ENCODE data around the gene RBM33.

RBM33 gene

GRCh38 chr7:155728116-155728515, 83.7 kb downstream of the RBM33 start:
- no peak overlapping the region for H3K27ac ChIP-seq (ENCODE audit: low read depth in 2 of 2, low read length in 2 of 2)
- no peak overlapping the region for H3K4me3 ChIP-seq (ENCODE audit: low read length in 2 of 2)
- H3K36me3 ChIP-seq (ENCODE audit: control insufficient read depth in 2 of 2, insufficient read depth in 2 of 2, low read length in 2 of 2): peaks cover 14 to 26% of the 10 kb centered on the region in 2 donors
- H3K9me3 ChIP-seq (ENCODE audit: control insufficient read depth in 2 of 2, low read length in 2 of 2): no peaks in the 10 kb centered on the region
- H3K27me3 ChIP-seq (ENCODE audit: control insufficient read depth in 2 of 2, insufficient read depth in 2 of 2, low read length in 2 of 2): no peaks in the 10 kb centered on the region
- H3K9ac ChIP-seq (ENCODE audit: low read depth in 1 of 2, low read length in 2 of 2): no peak overlapping the region
- peaks cover 0 to 10% of the 10 kb centered on the region in 2 donors for H3K4me1 ChIP-seq (ENCODE audit: control insufficient read depth in 2 of 2, insufficient read depth in 2 of 2, low read length in 2 of 2)

- no peak overlapping the region for H3K27ac ChIP-seq (ENCODE audit: low read depth in 2 of 2, low read length in 2 of 2)
Measured at GRCh38 chr7:155729847-155730246, 85.4 kb downstream of the RBM33 start.

GRCh38 chr7:155731380-155731779, 86.9 kb downstream of the RBM33 start:
- Histone ChIP-seq H3K9me3 (ENCODE audit: control insufficient read depth in 2 of 2, low read length in 2 of 2) (no peaks in the 10 kb centered on the region), H3K27ac (ENCODE audit: low read depth in 2 of 2, low read length in 2 of 2) (no peak overlapping the region), H3K4me1 (ENCODE audit: control insufficient read depth in 2 of 2, insufficient read depth in 2 of 2, low read length in 2 of 2) (peaks cover 4 to 10% of the 10 kb centered on the region in 2 donors), H3K4me3 (ENCODE audit: low read length in 2 of 2) (no peak overlapping the region), H3K27me3 (ENCODE audit: control insufficient read depth in 2 of 2, insufficient read depth in 2 of 2, low read length in 2 of 2) (no peaks in the 10 kb centered on the region), H3K9ac (ENCODE audit: low read depth in 1 of 2, low read length in 2 of 2) (no peak overlapping the region), H3K36me3 (ENCODE audit: control insufficient read depth in 2 of 2, insufficient read depth in 2 of 2, low read length in 2 of 2) (peaks cover 7 to 26% of the 10 kb centered on the region in 2 donors)

More at GRCh38 chr7:155729847-155730246, 85.4 kb downstream of the RBM33 start:
- Histone ChIP-seq H3K4me1 (ENCODE audit: control insufficient read depth in 2 of 2, insufficient read depth in 2 of 2, low read length in 2 of 2) (peaks cover 0 to 10% of the 10 kb centered on the region in 2 donors), H3K9ac (ENCODE audit: low read depth in 1 of 2, low read length in 2 of 2) (no peak overlapping the region), H3K36me3 (ENCODE audit: control insufficient read depth in 2 of 2, insufficient read depth in 2 of 2, low read length in 2 of 2) (peaks cover 7 to 26% of the 10 kb centered on the region in 2 donors), H3K27me3 (ENCODE audit: control insufficient read depth in 2 of 2, insufficient read depth in 2 of 2, low read length in 2 of 2) (no peaks in the 10 kb centered on the region), H3K9me3 (ENCODE audit: control insufficient read depth in 2 of 2, low read length in 2 of 2) (no peaks in the 10 kb centered on the region), H3K4me3 (ENCODE audit: low read length in 2 of 2) (no peak overlapping the region)

GRCh38 chr7:155731871-155732270, 87.4 kb downstream of the RBM33 start:
- Histone ChIP-seq H3K27me3 (ENCODE audit: control insufficient read depth in 2 of 2, insufficient read depth in 2 of 2, low read length in 2 of 2) (no peaks in the 10 kb centered on the region), H3K27ac (ENCODE audit: low read depth in 2 of 2, low read length in 2 of 2) (no peak overlapping the region), H3K9me3 (ENCODE audit: control insufficient read depth in 2 of 2, low read length in 2 of 2) (no peaks in the 10 kb centered on the region), H3K9ac (ENCODE audit: low read depth in 1 of 2, low read length in 2 of 2) (no peak overlapping the region), H3K4me3 (ENCODE audit: low read length in 2 of 2) (no peak overlapping the region), H3K4me1 (ENCODE audit: control insufficient read depth in 2 of 2, insufficient read depth in 2 of 2, low read length in 2 of 2) (peaks cover 4 to 10% of the 10 kb centered on the region in 2 donors), H3K36me3 (ENCODE audit: control insufficient read depth in 2 of 2, insufficient read depth in 2 of 2, low read length in 2 of 2) (peaks cover 7 to 26% of the 10 kb centered on the region in 2 donors)

GRCh38 chr7:155732286-155732685, 87.8 kb downstream of the RBM33 start:
- Histone ChIP-seq H3K9me3 (ENCODE audit: control insufficient read depth in 2 of 2, low read length in 2 of 2) (no peaks in the 10 kb centered on the region), H3K4me3 (ENCODE audit: low read length in 2 of 2) (no peak overlapping the region), H3K4me1 (ENCODE audit: control insufficient read depth in 2 of 2, insufficient read depth in 2 of 2, low read length in 2 of 2) (peaks cover 4 to 10% of the 10 kb centered on the region in 2 donors), H3K36me3 (ENCODE audit: control insufficient read depth in 2 of 2, insufficient read depth in 2 of 2, low read length in 2 of 2) (peaks cover 11 to 26% of the 10 kb centered on the region in 2 donors), H3K27ac (ENCODE audit: low read depth in 2 of 2, low read length in 2 of 2) (no peak overlapping the region), H3K27me3 (ENCODE audit: control insufficient read depth in 2 of 2, insufficient read depth in 2 of 2, low read length in 2 of 2) (no peaks in the 10 kb centered on the region), H3K9ac (ENCODE audit: low read depth in 1 of 2, low read length in 2 of 2) (no peak overlapping the region)

- Histone ChIP-seq H3K4me3 (ENCODE audit: low read length in 2 of 2) (no peak overlapping the region), H3K27ac (ENCODE audit: low read depth in 2 of 2, low read length in 2 of 2) (no peak overlapping the region), H3K36me3 (ENCODE audit: control insufficient read depth in 2 of 2, insufficient read depth in 2 of 2, low read length in 2 of 2) (peaks cover 11 to 25% of the 10 kb centered on the region in 2 donors), H3K9me3 (ENCODE audit: control insufficient read depth in 2 of 2, low read length in 2 of 2) (no peaks in the 10 kb centered on the region), H3K9ac (ENCODE audit: low read depth in 1 of 2, low read length in 2 of 2) (no peak overlapping the region), H3K4me1 (ENCODE audit: control insufficient read depth in 2 of 2, insufficient read depth in 2 of 2, low read length in 2 of 2) (peaks cover 4 to 10% of the 10 kb centered on the region in 2 donors), H3K27me3 (ENCODE audit: control insufficient read depth in 2 of 2, insufficient read depth in 2 of 2, low read length in 2 of 2) (no peaks in the 10 kb centered on the region)
Measured at GRCh38 chr7:155733582-155734444, 89.4 kb downstream of the RBM33 start.

- no peak overlapping the region for H3K9ac ChIP-seq (ENCODE audit: low read depth in 1 of 2, low read length in 2 of 2)
- peaks cover 4 to 5% of the 10 kb centered on the region in 2 donors for H3K4me1 ChIP-seq (ENCODE audit: control insufficient read depth in 2 of 2, insufficient read depth in 2 of 2, low read length in 2 of 2)
- peaks cover 14 to 25% of the 10 kb centered on the region in 2 donors for H3K36me3 ChIP-seq (ENCODE audit: control insufficient read depth in 2 of 2, insufficient read depth in 2 of 2, low read length in 2 of 2)
- no peaks in the 10 kb centered on the region for H3K9me3 ChIP-seq (ENCODE audit: control insufficient read depth in 2 of 2, low read length in 2 of 2)
- no peak overlapping the region for H3K4me3 ChIP-seq (ENCODE audit: low read length in 2 of 2)
- H3K27ac ChIP-seq (ENCODE audit: low read depth in 2 of 2, low read length in 2 of 2): no peak overlapping the region
- no peaks in the 10 kb centered on the region for H3K27me3 ChIP-seq (ENCODE audit: control insufficient read depth in 2 of 2, insufficient read depth in 2 of 2, low read length in 2 of 2)
Measured at GRCh38 chr7:155734445-155734809, 90.0 kb downstream of the RBM33 start.

- Histone ChIP-seq H3K27ac (ENCODE audit: low read depth in 2 of 2, low read length in 2 of 2) (no peak overlapping the region), H3K27me3 (ENCODE audit: control insufficient read depth in 2 of 2, insufficient read depth in 2 of 2, low read length in 2 of 2) (no peaks in the 10 kb centered on the region), H3K36me3 (ENCODE audit: control insufficient read depth in 2 of 2, insufficient read depth in 2 of 2, low read length in 2 of 2) (peaks cover 20 to 34% of the 10 kb centered on the region in 2 donors), H3K4me3 (ENCODE audit: low read length in 2 of 2) (no peak overlapping the region), H3K4me1 (ENCODE audit: control insufficient read depth in 2 of 2, insufficient read depth in 2 of 2, low read length in 2 of 2) (peaks cover 0 to 4% of the 10 kb centered on the region in 2 donors), H3K9me3 (ENCODE audit: control insufficient read depth in 2 of 2, low read length in 2 of 2) (no peaks in the 10 kb centered on the region), H3K9ac (ENCODE audit: low read depth in 1 of 2, low read length in 2 of 2) (no peak overlapping the region)
Measured at GRCh38 chr7:155735442-155736115, 91.1 kb downstream of the RBM33 start.

GRCh38 chr7:155737590-155737989, 93.1 kb downstream of the RBM33 start:
- Histone ChIP-seq H3K36me3 (ENCODE audit: control insufficient read depth in 2 of 2, insufficient read depth in 2 of 2, low read length in 2 of 2) (peaks cover 36 to 44% of the 10 kb centered on the region in 2 donors), H3K9me3 (ENCODE audit: control insufficient read depth in 2 of 2, low read length in 2 of 2) (no peaks in the 10 kb centered on the region), H3K4me1 (ENCODE audit: control insufficient read depth in 2 of 2, insufficient read depth in 2 of 2, low read length in 2 of 2) (peaks cover 0 to 4% of the 10 kb centered on the region in 2 donors), H3K27ac (ENCODE audit: low read depth in 2 of 2, low read length in 2 of 2) (no peak overlapping the region), H3K4me3 (ENCODE audit: low read length in 2 of 2) (no peak overlapping the region), H3K27me3 (ENCODE audit: control insufficient read depth in 2 of 2, insufficient read depth in 2 of 2, low read length in 2 of 2) (no peaks in the 10 kb centered on the region), H3K9ac (ENCODE audit: low read depth in 1 of 2, low read length in 2 of 2) (no peak overlapping the region)

GRCh38 chr7:155738104-155738503, 93.6 kb downstream of the RBM33 start:
- H3K9me3 ChIP-seq (ENCODE audit: control insufficient read depth in 2 of 2, low read length in 2 of 2): no peaks in the 10 kb centered on the region
- no peaks in the 10 kb centered on the region for H3K27me3 ChIP-seq (ENCODE audit: control insufficient read depth in 2 of 2, insufficient read depth in 2 of 2, low read length in 2 of 2)
- no peak overlapping the region for H3K27ac ChIP-seq (ENCODE audit: low read depth in 2 of 2, low read length in 2 of 2)
- H3K4me3 ChIP-seq (ENCODE audit: low read length in 2 of 2): no peak overlapping the region
- peaks cover 39 to 48% of the 10 kb centered on the region in 2 donors for H3K36me3 ChIP-seq (ENCODE audit: control insufficient read depth in 2 of 2, insufficient read depth in 2 of 2, low read length in 2 of 2)
- no peak overlapping the region for H3K9ac ChIP-seq (ENCODE audit: low read depth in 1 of 2, low read length in 2 of 2)
- H3K4me1 ChIP-seq (ENCODE audit: control insufficient read depth in 2 of 2, insufficient read depth in 2 of 2, low read length in 2 of 2): peaks cover 0 to 4% of the 10 kb centered on the region in 2 donors
